BJ (cell line): Measurements from ENCODE around the gene TADA2B. TPM values are rescaled to one million over a fixed set of nuclear protein-coding genes. Genes with fewer than 3 reads are reported as not detected.

Experiments
- CTCF ChIA-PET: fragments of 350-600 bp; formaldehyde crosslinking; extraction: SDS; loops from one replicate; lab custom pipeline; 2021; ENCODE audit warnings: antibody characterized with exemption, inconsistent platforms; lab: Yijun Ruan, JAX
- POLR2A ChIA-PET: fragments of 300-600 bp; sonication (Branson Sonifier 250); formaldehyde crosslinking; extraction: SDS; loops from one replicate; lab custom pipeline; 2021; ENCODE audit warnings: antibody characterized with exemption; lab: Charles Lee
- DNase-seq: peaks from one replicate; pipeline ENCODE4 v3.0.0-alpha.2; 2011; ENCODE audit warnings: low read depth
- H3K27me3 ChIP-seq: 2 replicates; pipeline ENCODE4 v1.6.0; 2011; ENCODE audit warnings: low read length; ENCODE audit not compliant: control insufficient read depth, insufficient read depth
- H3K36me3 ChIP-seq: 2 replicates; pipeline ENCODE4 v1.5.1; 2011; ENCODE audit warnings: low read length; ENCODE audit not compliant: control insufficient read depth, insufficient read depth
- H3K4me3 ChIP-seq: 2 replicates; pipeline ENCODE4 v1.5.1; 2011; ENCODE audit warnings: low read depth, mild to moderate bottlenecking, control low read depth, low read length
- polyA plus RNA-seq: library from polyadenylated mRNA; depleted of rRNA; stranded (reverse); fragments of >200 nt; gene quantifications from 2 replicates; pipeline ENCODE4 v1.2.3, GENCODE V29; 2011
- TF ChIP-seq, protein P1 (sequence below): IDR thresholded peaks from 2 replicates; pipeline ENCODE4 v1.5.1; 2011; ENCODE audit warnings: low read depth, mild to moderate bottlenecking, control low read depth, inconsistent platforms, low read length, moderate library complexity; ENCODE audit not compliant: insufficient read depth

The TADA2B gene
- polyA plus RNA-seq, 1 experiment: 7.3 TPM

DNA sequence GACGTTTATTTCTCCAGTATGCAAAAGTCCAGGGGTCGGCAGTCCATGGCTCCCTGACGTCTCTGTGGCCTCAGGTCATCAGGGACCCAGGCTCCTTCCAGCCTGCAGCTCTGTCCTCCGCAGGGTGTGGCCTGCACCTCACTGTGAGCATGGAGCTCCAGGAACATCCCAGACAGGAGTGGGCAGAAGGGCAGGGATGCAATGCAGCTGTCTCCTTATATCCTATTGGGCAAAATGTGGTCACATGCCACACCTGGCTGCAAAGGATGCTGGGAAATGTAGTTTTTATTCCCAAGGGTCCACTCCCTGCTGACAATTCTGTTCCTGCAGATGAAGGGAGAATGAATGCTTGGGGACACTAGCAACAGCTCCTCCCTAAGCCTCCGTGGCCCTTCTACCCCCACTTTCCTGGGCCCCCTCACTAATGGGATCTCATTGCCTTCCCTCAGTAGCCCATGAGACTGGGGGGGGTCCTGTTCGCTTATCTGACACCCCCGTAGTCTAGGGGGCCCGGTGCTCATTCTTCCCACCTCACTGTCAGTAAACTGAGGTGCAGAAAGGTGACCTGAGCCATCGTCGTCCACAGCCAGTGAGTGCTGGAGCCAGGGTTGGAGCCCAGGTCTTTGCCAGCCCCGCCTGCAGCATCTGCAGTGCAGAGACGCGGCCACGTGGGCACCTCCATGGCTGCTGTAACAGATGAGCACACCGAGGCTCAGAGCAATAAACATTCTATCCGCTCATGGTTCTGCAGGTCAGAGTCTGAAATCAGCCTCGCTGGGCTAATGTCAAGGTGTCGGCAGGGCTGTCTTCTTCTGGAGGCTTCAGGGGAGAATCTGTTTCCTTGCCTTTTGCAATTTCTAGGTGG is 30.6 kb downstream of the TADA2B start:
- CTCF ChIA-PET: interaction anchor here (1.5 to 6.0 kb wide), 4 partner anchors 8 to 353 kb away, joined by 5 to 45 read pairs (median 23); no protein-coding TSS in a partner anchor
- no peaks in the 10 kb centered on the region for H3K36me3 ChIP-seq
- POLR2A ChIA-PET: no interaction called here
- no peaks in the 10 kb centered on the region for H3K27me3 ChIP-seq
- H3K4me3 ChIP-seq: no peak overlapping the region
- TF ChIP-seq, protein P1, sequence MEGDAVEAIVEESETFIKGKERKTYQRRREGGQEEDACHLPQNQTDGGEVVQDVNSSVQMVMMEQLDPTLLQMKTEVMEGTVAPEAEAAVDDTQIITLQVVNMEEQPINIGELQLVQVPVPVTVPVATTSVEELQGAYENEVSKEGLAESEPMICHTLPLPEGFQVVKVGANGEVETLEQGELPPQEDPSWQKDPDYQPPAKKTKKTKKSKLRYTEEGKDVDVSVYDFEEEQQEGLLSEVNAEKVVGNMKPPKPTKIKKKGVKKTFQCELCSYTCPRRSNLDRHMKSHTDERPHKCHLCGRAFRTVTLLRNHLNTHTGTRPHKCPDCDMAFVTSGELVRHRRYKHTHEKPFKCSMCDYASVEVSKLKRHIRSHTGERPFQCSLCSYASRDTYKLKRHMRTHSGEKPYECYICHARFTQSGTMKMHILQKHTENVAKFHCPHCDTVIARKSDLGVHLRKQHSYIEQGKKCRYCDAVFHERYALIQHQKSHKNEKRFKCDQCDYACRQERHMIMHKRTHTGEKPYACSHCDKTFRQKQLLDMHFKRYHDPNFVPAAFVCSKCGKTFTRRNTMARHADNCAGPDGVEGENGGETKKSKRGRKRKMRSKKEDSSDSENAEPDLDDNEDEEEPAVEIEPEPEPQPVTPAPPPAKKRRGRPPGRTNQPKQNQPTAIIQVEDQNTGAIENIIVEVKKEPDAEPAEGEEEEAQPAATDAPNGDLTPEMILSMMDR: no peak
- DNase-seq: no peak

DNA sequence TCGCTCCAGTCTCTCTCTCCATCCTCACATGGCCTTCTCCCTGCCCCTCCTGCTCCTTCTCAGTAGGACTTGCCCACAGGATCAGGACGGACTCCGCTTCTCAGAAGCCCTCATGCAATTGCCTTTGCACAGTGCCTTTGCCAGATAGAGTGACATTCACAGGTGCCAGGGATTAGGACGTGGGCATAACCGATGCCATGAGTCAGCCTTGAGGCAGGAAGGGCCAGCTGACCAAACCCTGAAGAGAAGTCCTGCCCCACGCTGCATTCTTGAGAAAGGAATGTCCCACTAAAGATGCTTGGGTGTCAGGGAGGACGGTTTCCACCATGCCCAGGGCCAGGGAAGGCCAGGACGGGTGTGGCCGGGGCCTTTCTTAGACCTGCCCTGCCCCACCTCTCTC is 31.3 kb downstream of the TADA2B start:
- H3K4me3 ChIP-seq: no peak overlapping the region
- ChIA-PET POLR2A (no interaction called here), CTCF (interaction anchor here (0.8 to 1.5 kb wide), 2 partner anchors 100 to 101 kb away, joined by 3 to 5 read pairs; no protein-coding TSS in a partner anchor)
- no peaks in the 10 kb centered on the region for H3K36me3 ChIP-seq
- H3K27me3 ChIP-seq: no peaks in the 10 kb centered on the region
- no peak for DNase-seq
- TF ChIP-seq, protein P1: no peak

DNA sequence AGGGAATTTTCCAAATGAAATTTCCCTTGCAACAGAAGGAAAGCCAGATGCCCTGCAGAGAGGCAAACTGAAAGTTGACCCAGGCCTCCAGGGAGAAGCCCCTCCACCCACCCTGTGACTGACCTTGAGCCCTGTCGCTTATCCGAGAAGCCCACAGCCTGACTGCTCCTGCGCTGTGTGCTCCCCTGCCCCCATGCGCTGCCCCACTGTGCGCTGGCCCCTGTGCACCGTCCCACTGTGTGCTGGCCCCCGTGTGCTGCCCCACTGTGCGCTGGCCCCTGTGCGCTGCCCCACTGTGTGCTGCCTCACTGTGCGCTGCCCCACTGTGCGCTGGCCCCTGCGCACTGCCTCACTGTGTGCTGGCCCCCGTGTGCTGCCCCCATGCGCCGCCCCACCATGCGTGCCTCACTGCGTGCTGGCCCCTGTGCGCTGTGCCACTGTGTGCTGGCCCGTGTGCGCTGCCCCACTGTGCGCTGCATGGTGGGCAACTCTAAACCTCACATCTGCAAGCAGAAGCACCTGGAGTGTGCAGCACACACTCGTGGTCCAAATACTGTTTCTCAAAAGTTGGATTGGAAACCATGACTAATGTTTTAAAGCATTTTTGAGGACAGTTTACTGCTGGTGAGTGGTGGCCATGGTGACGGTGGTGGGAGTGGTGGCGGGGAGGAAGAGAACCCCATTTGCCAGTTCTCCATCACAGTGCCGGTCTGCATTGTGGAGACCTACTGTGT is 33.0 kb downstream of the TADA2B start:
- ChIA-PET CTCF (interaction anchor here (1.0 kb wide), 1 partner anchor 10 kb away, joined by 3 read pairs; no protein-coding TSS in a partner anchor), POLR2A (no interaction called here)
- no peak for DNase-seq
- Histone ChIP-seq H3K36me3 (no peaks in the 10 kb centered on the region), H3K4me3 (no peak overlapping the region), H3K27me3 (no peaks in the 10 kb centered on the region; the same call in 1 of the 2 replicates)
- TF ChIP-seq, protein P1: no peak

DNA sequence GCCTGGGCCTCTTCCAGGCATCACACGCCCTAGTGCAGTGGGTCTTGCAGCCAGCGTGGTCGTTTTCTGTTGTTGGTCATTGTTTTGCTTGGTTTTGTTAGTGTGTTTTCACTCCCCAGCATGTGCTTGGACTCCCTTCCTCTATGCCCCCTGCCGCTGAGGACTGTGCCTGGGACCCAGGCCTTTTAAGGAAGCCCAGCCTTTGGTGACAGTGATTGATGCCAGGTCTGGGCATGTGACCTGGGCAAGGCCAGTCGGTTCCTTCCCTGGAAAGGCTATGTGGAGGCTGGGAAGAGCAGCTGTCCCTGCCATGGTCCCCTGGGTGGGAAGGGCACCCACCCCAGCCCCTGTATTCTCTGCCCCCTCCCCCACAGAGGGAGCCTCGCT is 33.5 kb downstream of the TADA2B start:
- no peak for DNase-seq
- no peaks in the 10 kb centered on the region for H3K36me3 ChIP-seq
- TF ChIP-seq, protein P1: no peak
- H3K4me3 ChIP-seq: no peak overlapping the region
- ChIA-PET CTCF (interaction anchor here (0.6 kb wide), 1 partner anchor 26 kb away, joined by 3 read pairs; no protein-coding TSS in a partner anchor), POLR2A (no interaction called here)
- no peaks in the 10 kb centered on the region; the same call in 1 of the 2 replicates for H3K27me3 ChIP-seq

DNA sequence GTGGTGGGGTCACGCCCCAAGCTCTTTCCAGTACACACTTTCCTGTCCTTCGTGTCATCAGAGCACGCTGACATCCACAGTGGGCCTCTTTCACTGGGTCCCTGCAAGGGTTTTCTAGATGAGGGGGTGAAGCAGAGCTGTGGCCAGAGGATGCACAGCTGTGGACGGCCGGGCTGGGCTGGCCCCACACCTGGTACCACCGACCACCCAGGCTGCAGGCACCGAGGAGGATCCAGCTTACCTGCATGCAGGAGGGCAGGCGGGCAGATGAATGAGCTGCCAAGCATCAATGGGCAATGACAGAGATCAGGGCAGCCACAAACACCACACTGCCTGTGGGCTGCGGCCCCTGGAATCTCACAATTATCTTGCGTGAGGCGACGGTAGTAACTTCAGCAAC is 34.2 kb downstream of the TADA2B start:
- TF ChIP-seq, protein P1: no peak
- POLR2A ChIA-PET: no interaction called here

More for the DNA sequence above, 34.2 kb downstream of the TADA2B start:
- Histone ChIP-seq H3K36me3 (no peaks in the 10 kb centered on the region), H3K4me3 (no peak overlapping the region), H3K27me3 (no peaks in the 10 kb centered on the region; the same call in none of the 2 replicates)
- CTCF ChIA-PET: interaction anchor here (0.6 to 1.0 kb wide), 2 partner anchors 24 to 25 kb away, joined by 3 to 4 read pairs; no protein-coding TSS in a partner anchor
- no peak for DNase-seq
